ENCODE measurements around the gene SGCE.

SGCE gene

DNA sequence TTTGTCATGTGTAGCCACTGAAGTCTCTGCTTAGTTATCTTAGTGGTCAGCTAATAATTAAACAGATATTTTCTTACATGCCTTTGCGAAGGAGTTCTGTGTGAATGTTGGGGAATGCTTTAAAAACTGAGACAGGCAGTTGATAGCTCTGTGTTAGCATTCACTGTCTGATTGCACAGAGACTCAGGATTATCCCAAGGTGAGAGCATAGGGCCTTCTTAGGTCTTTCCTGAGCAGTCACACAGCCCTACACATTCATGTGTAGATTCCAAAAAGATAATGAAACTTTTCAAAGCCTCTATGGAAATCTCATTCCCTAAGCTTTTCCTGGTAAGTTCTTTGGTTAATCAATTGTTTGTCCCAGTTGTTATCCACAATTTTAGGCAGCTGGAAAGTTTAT, 78.6 kb downstream of the SGCE start:
- in situ Hi-C loops (cut with HindIII; ENCODE audit: low sequenced_read_pairs) = no loop called here

DNA sequence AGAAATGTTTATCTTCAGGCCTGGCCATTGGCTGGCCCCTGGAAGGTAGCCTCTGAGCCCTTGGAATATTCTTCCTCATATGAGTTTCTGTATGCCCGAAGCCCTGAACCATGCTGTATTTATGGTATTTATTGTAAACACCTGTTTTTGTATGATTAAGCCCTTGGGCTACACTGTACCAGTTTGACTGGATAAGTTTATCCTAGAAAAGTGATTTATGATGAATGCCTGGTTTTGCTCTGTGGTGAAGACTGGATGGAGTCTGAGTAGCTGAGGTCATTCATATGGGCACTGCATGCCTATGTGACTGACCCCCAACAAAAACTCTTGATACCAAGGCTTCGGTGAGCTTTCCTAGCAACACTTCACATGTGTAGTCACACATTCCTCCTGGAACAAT, 79.6 kb downstream of the SGCE start:
- in situ Hi-C loops (cut with HindIII; ENCODE audit: low sequenced_read_pairs) = no loop called here

DNA sequence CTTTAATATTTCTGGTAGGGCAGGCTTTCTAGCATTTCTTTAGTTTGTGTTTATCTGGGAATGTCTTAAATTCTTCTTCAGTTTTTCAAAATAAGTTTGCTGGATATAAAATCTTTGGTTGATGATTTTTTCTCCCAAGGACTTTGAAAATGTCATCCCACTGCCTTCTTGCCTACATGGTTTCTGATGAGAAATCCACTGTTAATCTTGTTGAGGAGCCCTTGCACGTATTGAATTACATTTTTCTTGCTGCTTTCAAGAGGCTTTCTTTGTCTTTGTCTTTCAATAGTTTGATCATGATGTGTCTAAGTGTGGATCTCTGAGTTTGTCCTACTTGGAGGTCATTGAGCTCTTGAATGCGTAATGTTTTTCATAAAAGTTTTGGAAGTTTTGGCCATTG, 80.3 kb downstream of the SGCE start:
- in situ Hi-C loops (cut with HindIII; ENCODE audit: low sequenced_read_pairs) = no loop called here

DNA sequence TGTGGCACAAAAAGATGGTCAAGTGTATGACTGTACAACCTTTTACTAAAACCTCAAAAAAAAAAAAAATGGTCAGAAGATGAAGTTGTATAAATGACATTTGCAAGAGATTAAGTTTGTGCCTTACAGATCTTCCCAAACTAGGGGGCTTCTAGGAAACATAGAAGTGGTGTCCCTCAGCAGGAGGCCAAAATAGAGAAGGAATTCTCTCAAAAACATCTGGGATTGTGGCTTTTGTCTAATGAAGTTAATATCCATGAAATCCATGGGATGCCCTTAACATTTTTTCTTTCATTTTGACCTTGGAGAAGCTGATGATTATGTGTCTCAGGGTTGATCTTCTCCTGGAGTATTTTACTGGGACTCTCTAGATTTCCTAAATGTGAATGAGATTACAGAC, 84.1 kb downstream of the SGCE start:
- in situ Hi-C loops (cut with HindIII; ENCODE audit: low sequenced_read_pairs) = no loop called here

DNA sequence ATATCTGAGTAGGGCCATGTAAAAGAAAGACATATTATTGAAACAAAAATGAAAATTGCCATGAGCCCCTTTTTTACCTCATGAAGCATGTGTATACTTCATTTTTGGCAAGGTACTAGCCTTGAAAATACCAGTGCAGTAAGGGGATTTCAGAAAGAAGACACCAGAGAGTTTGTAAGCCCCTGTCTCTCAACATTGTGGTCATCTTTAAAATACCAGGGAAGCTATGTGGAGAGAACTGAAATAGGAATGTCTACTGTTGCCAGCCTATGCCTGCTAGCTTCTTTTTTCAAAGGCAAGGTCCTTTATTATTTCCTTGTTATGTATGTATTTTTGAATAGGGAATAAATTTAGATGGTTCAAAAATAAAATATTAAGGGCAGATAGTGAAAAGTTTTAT, 88.5 kb downstream of the SGCE start:
- in situ Hi-C loops (cut with HindIII; ENCODE audit: low sequenced_read_pairs) = no loop called here

DNA sequence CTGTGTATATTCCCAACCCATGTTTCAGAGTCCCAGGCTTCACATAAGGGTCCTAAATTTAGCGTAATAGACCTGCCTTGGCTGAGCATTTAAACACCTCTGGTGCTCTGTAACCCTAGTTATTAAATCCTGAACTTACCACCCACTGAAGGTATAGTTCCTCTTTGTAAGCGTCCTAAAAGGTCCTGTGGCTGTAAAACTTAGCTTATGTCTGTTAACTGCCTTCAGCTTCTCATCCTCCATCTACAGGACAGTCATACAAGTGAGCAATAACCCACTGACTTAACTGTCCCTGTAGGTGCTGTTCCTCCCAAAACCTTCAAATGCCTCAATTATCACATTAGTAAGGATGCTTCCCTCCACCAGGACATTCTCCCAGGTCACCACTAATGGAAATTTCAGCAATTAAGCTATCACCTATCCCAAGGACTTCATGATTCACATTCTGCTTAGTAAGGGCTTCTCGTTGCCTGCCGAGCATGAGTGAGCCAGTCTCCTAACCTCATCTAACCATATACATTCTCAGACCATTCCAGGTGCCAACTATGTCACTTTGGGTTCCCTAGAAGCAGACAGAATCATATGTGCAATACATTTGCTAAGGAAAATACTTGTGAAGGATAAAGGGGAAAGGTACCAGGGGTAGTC, 90.6 kb downstream of the SGCE start:
- in situ Hi-C loops (cut with HindIII; ENCODE audit: low sequenced_read_pairs) = no loop called here

DNA sequence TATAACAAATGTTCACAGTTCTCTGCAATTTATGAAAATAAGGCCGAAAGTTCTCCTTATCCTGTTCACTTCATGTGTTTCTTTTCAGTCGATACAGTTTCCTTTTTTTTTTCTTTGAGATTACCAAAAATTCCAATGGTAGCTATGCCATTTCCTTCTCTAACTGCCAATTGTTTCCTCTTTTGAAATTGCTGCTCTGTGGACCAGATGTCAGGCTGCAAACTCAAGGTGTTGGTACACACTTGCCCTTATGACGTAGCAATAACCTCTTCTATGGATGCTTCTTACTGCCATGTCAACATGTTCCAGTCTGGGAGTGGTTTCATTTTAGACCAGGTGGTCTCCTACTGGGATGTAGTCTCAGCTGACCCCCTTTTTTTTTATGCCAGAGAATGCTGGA, 93.4 kb downstream of the SGCE start:
- in situ Hi-C loops (cut with HindIII; ENCODE audit: low sequenced_read_pairs) = no loop called here

DNA sequence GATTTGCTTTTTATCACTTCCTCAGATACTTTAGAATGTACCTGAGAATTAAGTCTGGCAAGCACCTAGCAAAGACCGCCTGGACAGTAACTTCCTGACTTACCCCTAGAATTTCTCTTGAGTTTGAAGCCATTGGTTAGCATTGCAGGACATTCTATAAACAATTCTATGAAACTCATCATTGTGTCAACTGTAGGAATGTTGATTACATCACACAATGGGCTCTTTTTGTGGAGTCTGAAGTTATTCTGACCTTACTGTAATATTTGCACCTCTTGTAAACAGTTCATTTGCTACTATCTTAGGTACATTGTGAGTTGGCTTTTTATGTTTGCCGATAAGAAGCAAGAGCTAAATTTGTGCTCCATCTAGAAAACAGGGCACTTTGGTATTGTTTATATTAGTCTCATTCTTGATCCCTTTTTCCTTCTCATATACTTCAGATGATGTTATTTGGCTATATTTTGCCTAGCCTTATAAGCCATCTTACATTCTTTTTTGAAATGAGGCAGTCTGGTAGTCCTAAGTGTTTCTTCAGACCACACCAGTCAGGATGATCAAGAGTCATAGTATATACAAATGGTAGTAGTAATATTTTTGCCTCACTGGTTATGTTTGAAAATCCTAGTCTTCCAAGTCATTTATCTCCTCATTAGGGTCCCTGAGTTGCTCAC, 94.0 kb downstream of the SGCE start:
- in situ Hi-C loops (cut with HindIII; ENCODE audit: low sequenced_read_pairs) = no loop called here

DNA sequence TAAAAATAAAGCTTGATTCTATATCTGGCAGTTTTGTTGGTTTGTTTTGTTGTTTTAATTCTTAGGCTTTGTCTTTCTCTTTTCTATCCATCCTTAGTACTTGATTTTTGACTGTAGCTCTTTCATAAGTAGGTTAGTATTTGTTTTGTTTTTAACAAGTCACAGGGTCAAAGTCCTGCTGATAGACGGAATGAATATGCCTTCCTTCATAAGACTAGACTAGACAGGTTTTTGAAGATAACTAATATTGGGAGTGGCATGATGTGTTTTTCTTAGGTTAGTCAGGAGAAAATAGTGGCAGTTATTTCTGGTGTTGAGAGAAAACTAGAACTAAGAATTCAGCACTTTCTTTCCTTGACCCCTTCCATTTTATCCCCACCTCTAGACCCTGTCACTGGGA, 96.0 kb downstream of the SGCE start:
- in situ Hi-C loops (cut with HindIII; ENCODE audit: low sequenced_read_pairs) = no loop called here

DNA sequence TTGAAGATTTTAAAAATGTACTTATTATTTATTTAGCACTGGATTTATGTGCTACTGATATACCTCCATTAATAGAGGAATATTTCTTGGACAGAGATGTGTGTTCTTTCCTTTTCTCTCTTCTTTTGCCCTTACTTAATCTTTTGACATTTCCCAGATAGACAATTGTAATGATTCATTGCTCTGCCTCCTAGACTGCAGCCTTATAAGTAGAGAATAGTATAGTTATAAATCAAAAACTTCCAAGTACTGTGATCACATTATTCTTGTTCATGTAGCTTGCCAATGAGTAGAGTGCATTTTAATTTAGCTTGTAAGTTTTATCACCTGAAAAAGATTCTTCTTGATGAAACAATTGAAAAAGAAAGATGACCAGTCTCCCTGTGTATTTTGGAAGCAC, 98.7 kb downstream of the SGCE start:
- in situ Hi-C loops (cut with HindIII; ENCODE audit: low sequenced_read_pairs) = no loop called here

DNA sequence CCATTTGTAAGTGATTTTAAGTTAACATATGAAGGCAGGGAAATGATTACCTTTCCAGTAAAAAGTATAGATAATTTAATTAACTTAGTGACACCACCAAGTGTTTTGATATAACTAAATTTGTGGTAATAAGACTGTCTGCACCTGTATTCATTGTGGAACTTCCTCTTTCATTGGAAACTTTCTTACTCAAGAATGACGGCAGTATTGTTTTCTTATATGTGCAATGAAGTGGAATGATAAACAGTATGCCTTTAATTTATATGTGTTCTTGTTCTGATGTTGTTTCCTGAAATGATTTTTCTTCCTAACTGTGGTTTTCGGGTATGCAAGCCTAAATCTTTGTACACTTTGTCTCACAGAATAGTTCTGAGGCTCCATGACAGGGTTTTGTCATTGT, 99.9 kb downstream of the SGCE start:
- in situ Hi-C loops (cut with HindIII; ENCODE audit: low sequenced_read_pairs) = no loop called here

DNA sequence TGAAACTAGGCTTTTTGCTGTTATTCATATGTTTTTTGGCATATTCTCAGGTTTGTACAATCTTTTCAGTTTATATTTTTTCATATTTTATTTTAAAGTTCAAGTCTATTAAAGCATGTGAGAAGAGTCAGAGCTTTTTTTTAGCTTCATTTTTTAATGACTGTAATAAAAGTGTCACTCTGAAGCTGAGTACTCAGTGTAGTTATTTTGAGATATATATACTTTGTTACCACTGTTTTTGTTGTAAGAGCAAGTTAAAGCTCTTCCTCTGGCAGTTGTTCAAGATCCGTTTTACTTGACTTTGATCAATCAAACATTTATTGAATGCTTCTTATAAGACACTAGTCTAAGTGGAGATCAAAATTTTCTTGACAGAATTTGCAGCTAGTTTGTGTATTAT, 108.8 kb downstream of the SGCE start:
- in situ Hi-C loops (cut with HindIII; ENCODE audit: low sequenced_read_pairs) = no loop called here

DNA sequence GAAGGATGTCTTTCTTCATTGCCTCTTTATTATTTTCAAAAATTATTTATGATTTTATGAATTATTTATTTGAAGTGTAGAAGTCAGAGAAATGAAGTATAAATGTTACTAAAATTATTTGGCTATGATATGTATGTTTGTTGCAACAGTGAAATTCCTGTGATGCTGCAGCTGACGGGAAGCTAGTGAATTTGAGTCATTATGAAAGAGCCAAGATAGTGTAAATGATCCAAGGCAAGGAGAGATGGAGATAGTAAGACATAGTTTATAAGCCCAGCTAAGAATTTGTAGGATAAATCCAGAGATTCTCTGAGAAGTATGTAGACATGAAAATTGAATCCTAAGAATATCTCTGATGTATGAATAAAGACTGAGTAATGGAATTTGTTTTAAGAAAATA, 115.5 kb downstream of the SGCE start:
- in situ Hi-C loops (cut with HindIII; ENCODE audit: low sequenced_read_pairs) = no loop called here

Data from DLD1 (cell line).